Activated CD4-positive, alpha-beta T cell treated with anti-CD3 and anti-CD28 coated beads, Interleukin-2, Interleukin-4, amounts not matched to agents 100 ng/mL and 50 ng/mL, durations not matched to agents 16 hours and 8 hours (primary cell): ENCODE results near the gene PTOV1.

ENCODE experiments used
- DNase-seq: peaks from one replicate; pipeline ENCODE4 v3.0.0-alpha.2; 2020; ENCODE audit warnings: low spot score

PTOV1 gene

GRCh38 chr19:49875177-49875576, 24.2 kb downstream of the PTOV1 start:
- no peak for DNase-seq

GRCh38 chr19:49875857-49876421, 25.0 kb downstream of the PTOV1 start:
- DNase-seq, result peak; percentile 59

GRCh38 chr19:49876422-49877019, 25.6 kb downstream of the PTOV1 start:
- peak; percentile 98 for DNase-seq

GRCh38 chr19:49877020-49877878, 26.3 kb downstream of the PTOV1 start, which contains the start of the genes AKT1S1 and TBC1D17:
AKT1S1 (minus strand) TSS chr19:49877355; CDS start chr19:49873295, 4,060 bp downstream.
TBC1D17 (plus strand) TSS chr19:49877702; CDS start chr19:49877724, 22 bp downstream.
- peak; percentile 99 for DNase-seq

- peak; percentile 99 for DNase-seq
Observed at GRCh38 chr19:49877879-49878743, 27.2 kb downstream of the PTOV1 start.

GRCh38 chr19:49878744-49879070, 27.7 kb downstream of the PTOV1 start:
- DNase-seq, result no peak

GRCh38 chr19:49879243-49879963, 28.4 kb downstream of the PTOV1 start:
- peak; percentile 32 for DNase-seq

- DNase-seq, result no peak
Observed at GRCh38 chr19:49880162-49880869, 29.4 kb downstream of the PTOV1 start.

- no peak for DNase-seq
Observed at GRCh38 chr19:49881186-49881585, 30.2 kb downstream of the PTOV1 start.

- no peak for DNase-seq
Observed at GRCh38 chr19:49881672-49882394, 30.9 kb downstream of the PTOV1 start.

- no peak for DNase-seq
Observed at GRCh38 chr19:49882643-49883042, 31.7 kb downstream of the PTOV1 start.

GRCh38 chr19:49883094-49883493, 32.1 kb downstream of the PTOV1 start:
- DNase-seq, result no peak

GRCh38 chr19:49884109-49884508, 33.1 kb downstream of the PTOV1 start:
- DNase-seq, result no peak

- no peak for DNase-seq
Observed at GRCh38 chr19:49884760-49885159, 33.8 kb downstream of the PTOV1 start.

- DNase-seq, result no peak
Observed at GRCh38 chr19:49887037-49887664, 36.2 kb downstream of the PTOV1 start.

- no peak for DNase-seq
Observed at GRCh38 chr19:49887665-49888509, 36.9 kb downstream of the PTOV1 start.

GRCh38 chr19:49888510-49888824, 37.5 kb downstream of the PTOV1 start:
- DNase-seq, result no peak

GRCh38 chr19:49889038-49889686, 38.2 kb downstream of the PTOV1 start:
- DNase-seq, result no peak
